ENCODE measurements around the gene HABP2. TPM values are rescaled to one million over a fixed set of nuclear protein-coding genes. Genes with fewer than 3 reads are reported as not detected.

Gene HABP2
- total and polyA plus RNA-seq, 11 donors: 0.23 to 0.30 TPM; not detected in 9

- ATAC-seq (peak in 1 of 4 donors; percentile 42), DNase-seq (no peak)
- intact Hi-C loops (cut with DNase I): loop anchor here in 3 of 10 donors (5.0 to 10.0 kb wide), 2 partner anchors 37 to 960 kb away; no protein-coding TSS in a partner anchor
- H3K27ac ChIP-seq: no peak overlapping the region
- no peaks in the 10 kb centered on the region for H3K36me3 ChIP-seq
- H3K4me3 ChIP-seq: no peak overlapping the region
- no peaks in the 10 kb centered on the region for H3K27me3 ChIP-seq
- no peak for TF ChIP-seq CTCF (IDR thresholded peaks at IDR 0.05)
- TF ChIP-seq POLR2A (IDR thresholded peaks at IDR 0.05): no peak
- H3K9me3 ChIP-seq: no peaks in the 10 kb centered on the region
- peaks cover 0 to 7% (median 0%) of the 10 kb centered on the region in 12 donors for H3K4me1 ChIP-seq
- 75 to 84% (median 79%) methylated on average over 11 of the region's 11 CpGs for WGBS, 4 donors
Measured at GRCh38 chr10:113524539-113525490, 28.0 kb upstream of the HABP2 start.

GRCh38 chr10:113525713-113526112 is 27.1 kb upstream of the HABP2 start:
- Histone ChIP-seq H3K27ac (no peak overlapping the region), H3K4me1 (peaks cover 0 to 6% (median 0%) of the 10 kb centered on the region in 12 donors), H3K36me3 (no peaks in the 10 kb centered on the region), H3K27me3 (no peaks in the 10 kb centered on the region), H3K4me3 (no peak overlapping the region), H3K9me3 (no peaks in the 10 kb centered on the region)
- no peak for DNase-seq
- intact Hi-C loops (cut with DNase I): loop anchor here in 2 of 10 donors (10.0 kb wide), 1 partner anchor 961 kb away; no protein-coding TSS in a partner anchor
- TF ChIP-seq CTCF (IDR thresholded peaks at IDR 0.05) (no peak), POLR2A (IDR thresholded peaks at IDR 0.05) (no peak)
- ATAC-seq: no peak
- 89 to 93% (median 92%) methylated on average over 3 to 5 of the region's 5 CpGs for WGBS, 4 donors

- intact Hi-C loops (cut with DNase I): loop anchor here in 2 of 10 donors (10.0 kb wide), 1 partner anchor 963 kb away; no protein-coding TSS in a partner anchor
- Histone ChIP-seq H3K27me3 (no peaks in the 10 kb centered on the region), H3K36me3 (no peaks in the 10 kb centered on the region), H3K27ac (no peak overlapping the region), H3K4me1 (peaks cover 0 to 3% (median 0%) of the 10 kb centered on the region in 12 donors), H3K4me3 (no peak overlapping the region), H3K9me3 (no peaks in the 10 kb centered on the region)
- TF ChIP-seq CTCF (IDR thresholded peaks at IDR 0.05) (no peak), POLR2A (IDR thresholded peaks at IDR 0.05) (no peak)
- DNase-seq (no peak), ATAC-seq (no peak)
- 43 to 51% (median 46%) methylated on average over 9 of the region's 9 CpGs for WGBS, 4 donors
Measured at GRCh38 chr10:113527211-113527906, 25.5 kb upstream of the HABP2 start.

- Histone ChIP-seq H3K4me1 (no peaks in the 10 kb centered on the region), H3K36me3 (no peaks in the 10 kb centered on the region), H3K4me3 (no peak overlapping the region), H3K27me3 (peaks cover 0 to 2% (median 0%) of the 10 kb centered on the region in 9 donors), H3K27ac (no peak overlapping the region), H3K9me3 (no peaks in the 10 kb centered on the region)
- 67 to 75% (median 71%) methylated on average over 7 of the region's 7 CpGs for WGBS, 4 donors
- intact Hi-C loops (cut with DNase I): loop anchor here in 2 of 10 donors (10.0 kb wide), 1 partner anchor 964 kb away; no protein-coding TSS in a partner anchor
- ATAC-seq (no peak), DNase-seq (no peak)
- TF ChIP-seq POLR2A (IDR thresholded peaks at IDR 0.05) (no peak), CTCF (IDR thresholded peaks at IDR 0.05) (no peak)
Measured at GRCh38 chr10:113528876-113529275, 24.0 kb upstream of the HABP2 start.

Data from heart left ventricle (tissue), 16 donors.